Measurements from ENCODE around the gene NAV1.

- TF ChIP-seq POLR2A (IDR thresholded peaks at IDR 0.05; ENCODE audit: low read length) (no peak), GATA1 (IDR thresholded peaks at IDR 0.05; ENCODE audit: low read depth, low read length) (no peak)
These were observed 30.1 kb upstream of the NAV1 start for GRCh38 chr1:201508809-201509208.
